ENCODE measurements around the gene ROCK2.

- TF ChIP-seq CTCF (conservative IDR thresholded peaks at IDR 0.05) (no peak), EZH2 (IDR thresholded peaks at IDR 0.05; ENCODE audit: low read depth) (no peak)
Measured at GRCh38 chr2:11348209-11348749, 3.8 kb upstream of the ROCK2 start.

All from PC-9 (cell line).